ENCODE results near the gene KRTAP10-10.

DNA sequence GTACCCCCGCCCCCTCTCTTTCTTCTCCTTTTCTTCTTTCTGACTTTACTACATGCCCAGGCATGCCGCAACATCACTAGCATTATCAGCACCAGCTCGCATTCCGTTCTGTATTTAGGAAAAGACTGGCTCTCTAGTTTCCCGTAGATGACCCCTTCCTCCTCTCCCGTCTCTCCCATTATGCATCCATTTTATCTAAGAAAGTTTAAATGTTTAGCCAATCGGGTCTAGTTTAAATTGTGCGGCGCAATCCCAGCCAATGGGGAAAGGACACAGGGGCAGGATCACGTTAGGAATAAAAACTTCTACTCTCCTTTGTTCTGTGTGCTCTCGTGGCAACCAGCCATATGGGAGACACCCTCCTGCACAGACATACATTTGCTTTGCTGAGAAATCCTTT lies 39.1 kb upstream of the KRTAP10-10 start:
- TF ChIP-seq, protein P1, sequence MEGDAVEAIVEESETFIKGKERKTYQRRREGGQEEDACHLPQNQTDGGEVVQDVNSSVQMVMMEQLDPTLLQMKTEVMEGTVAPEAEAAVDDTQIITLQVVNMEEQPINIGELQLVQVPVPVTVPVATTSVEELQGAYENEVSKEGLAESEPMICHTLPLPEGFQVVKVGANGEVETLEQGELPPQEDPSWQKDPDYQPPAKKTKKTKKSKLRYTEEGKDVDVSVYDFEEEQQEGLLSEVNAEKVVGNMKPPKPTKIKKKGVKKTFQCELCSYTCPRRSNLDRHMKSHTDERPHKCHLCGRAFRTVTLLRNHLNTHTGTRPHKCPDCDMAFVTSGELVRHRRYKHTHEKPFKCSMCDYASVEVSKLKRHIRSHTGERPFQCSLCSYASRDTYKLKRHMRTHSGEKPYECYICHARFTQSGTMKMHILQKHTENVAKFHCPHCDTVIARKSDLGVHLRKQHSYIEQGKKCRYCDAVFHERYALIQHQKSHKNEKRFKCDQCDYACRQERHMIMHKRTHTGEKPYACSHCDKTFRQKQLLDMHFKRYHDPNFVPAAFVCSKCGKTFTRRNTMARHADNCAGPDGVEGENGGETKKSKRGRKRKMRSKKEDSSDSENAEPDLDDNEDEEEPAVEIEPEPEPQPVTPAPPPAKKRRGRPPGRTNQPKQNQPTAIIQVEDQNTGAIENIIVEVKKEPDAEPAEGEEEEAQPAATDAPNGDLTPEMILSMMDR (IDR thresholded peaks at IDR 0.05; ENCODE audit: insufficient read depth, low read length) = no peak
- TF ChIP-seq POLR2AphosphoS5 (IDR thresholded peaks at IDR 0.05; ENCODE audit: low read depth) = no peak
- TF ChIP-seq, protein P2, sequence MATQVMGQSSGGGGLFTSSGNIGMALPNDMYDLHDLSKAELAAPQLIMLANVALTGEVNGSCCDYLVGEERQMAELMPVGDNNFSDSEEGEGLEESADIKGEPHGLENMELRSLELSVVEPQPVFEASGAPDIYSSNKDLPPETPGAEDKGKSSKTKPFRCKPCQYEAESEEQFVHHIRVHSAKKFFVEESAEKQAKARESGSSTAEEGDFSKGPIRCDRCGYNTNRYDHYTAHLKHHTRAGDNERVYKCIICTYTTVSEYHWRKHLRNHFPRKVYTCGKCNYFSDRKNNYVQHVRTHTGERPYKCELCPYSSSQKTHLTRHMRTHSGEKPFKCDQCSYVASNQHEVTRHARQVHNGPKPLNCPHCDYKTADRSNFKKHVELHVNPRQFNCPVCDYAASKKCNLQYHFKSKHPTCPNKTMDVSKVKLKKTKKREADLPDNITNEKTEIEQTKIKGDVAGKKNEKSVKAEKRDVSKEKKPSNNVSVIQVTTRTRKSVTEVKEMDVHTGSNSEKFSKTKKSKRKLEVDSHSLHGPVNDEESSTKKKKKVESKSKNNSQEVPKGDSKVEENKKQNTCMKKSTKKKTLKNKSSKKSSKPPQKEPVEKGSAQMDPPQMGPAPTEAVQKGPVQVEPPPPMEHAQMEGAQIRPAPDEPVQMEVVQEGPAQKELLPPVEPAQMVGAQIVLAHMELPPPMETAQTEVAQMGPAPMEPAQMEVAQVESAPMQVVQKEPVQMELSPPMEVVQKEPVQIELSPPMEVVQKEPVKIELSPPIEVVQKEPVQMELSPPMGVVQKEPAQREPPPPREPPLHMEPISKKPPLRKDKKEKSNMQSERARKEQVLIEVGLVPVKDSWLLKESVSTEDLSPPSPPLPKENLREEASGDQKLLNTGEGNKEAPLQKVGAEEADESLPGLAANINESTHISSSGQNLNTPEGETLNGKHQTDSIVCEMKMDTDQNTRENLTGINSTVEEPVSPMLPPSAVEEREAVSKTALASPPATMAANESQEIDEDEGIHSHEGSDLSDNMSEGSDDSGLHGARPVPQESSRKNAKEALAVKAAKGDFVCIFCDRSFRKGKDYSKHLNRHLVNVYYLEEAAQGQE (IDR thresholded peaks at IDR 0.05; ENCODE audit: insufficient replicate concordance, low read depth) = no peak
- no peak for TF ChIP-seq SPI1 (IDR thresholded peaks at IDR 0.05; ENCODE audit: borderline replicate concordance, low read depth)
- no peak for TF ChIP-seq GABPA (IDR thresholded peaks at IDR 0.05; ENCODE audit: low read depth)
